Measurements from ENCODE around the gene AGK.
A peak's percentile ranks its signal among the peaks of the same experiment; 100 is the strongest.

AGK gene

DNA sequence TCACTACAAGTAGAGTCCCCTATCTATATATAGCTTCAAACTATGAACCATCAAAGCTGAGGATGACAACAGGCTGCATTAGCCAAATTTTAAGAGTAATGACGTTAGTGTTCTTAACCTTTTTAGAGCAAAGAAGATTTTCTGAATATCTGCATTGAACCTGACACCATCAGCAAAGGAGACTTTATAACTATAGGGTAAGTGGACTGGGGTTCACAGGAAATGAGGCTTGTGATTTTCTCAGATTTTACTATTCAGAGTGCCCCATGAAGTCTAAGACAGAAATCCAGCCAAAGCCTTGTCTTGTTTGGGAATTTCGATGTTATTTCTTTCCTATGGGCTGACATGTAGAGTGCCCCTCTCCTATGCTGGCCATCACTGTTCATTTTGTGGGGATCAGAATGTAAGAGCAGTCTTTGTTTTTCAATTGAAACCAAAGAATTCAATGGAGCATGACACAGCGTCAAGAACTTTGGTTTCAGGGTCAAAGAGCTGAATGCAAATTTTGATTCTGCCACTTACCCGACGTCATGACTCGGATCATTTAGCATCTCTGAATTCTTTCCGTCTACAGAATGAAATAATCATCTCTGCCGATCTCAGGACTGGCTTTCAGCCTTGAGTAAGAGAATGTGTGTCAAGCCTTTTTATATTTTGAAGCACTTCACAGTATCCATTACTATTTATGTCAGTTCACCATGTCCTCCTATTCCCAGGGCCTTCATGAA lies 98.1 kb downstream of the AGK start:
- no peak for DNase-seq

DNA sequence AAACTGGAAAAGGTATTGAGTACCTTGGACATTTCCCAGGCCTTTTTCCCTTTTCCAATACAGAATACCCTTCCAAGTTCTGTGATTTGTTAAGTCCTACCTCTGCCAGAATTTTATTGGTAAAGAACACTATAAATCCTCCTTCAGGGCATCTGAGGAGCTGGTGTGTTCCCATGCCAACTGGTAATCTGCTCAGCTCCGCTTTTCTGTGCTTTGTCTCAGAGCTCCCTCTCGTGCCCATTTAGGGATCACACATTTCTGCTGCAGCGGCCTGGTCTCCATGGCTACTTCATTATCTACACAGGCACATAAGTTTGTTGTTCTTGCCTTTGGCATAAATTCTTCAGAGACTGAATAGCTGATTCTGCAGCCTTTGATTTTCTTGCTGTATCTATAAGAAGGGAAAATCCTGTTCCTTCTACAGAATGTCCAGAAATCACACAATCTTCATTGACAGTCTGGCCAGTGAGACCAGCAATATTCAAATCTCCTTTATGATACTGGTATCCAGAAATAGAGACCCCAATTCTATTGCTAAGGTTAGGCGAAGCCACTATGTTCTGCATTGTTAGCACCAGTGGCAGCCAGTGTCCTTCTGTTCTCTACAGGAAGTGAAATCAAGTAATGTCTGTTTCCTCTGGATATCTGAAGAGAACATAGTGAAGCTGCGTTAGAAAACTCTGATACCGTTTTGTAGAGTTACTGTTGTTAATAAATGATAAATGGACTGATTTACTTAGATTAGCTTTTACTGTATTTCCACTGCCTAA lies 98.8 kb downstream of the AGK start:
- peak; percentile 91 for DNase-seq

DNA sequence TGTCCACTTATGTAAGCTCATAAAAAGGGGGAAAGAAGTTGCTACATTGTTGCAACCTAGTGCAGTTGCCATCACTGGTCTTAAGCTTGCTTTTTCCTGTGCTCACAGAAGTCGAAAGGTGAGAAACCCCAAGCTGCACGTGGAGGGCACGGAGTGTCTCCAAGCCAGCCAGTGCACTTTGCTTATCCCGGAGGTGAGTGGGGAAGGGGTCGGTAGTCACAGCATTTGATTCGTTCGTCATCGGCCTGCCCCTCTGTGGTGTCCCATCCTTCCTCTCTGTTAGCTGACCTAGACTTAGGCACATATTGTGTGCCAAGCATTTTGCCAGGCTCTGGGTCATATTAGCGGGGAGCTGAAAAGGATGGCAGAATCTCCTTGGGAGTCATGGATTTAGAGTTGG lies 100.2 kb downstream of the AGK start:
- no peak for DNase-seq

DNA sequence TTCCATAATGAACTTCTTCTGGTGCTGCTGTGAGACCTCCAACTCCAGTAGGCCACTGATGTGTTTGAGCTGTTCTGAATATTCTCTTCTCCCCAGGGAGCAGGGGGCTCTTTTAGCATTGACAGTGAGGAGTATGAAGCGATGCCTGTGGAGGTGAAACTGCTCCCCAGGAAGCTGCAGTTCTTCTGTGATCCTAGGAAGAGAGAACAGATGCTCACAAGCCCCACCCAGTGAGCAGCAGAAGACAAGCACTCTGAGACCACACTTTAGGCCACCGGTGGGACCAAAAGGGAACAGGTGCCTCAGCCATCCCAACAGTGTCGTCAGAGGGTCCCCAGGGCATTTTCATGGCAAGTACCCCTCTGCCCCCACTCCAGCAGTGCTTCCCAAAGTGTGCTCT lies 101.5 kb downstream of the AGK start:
- DNase-seq = no peak

DNA sequence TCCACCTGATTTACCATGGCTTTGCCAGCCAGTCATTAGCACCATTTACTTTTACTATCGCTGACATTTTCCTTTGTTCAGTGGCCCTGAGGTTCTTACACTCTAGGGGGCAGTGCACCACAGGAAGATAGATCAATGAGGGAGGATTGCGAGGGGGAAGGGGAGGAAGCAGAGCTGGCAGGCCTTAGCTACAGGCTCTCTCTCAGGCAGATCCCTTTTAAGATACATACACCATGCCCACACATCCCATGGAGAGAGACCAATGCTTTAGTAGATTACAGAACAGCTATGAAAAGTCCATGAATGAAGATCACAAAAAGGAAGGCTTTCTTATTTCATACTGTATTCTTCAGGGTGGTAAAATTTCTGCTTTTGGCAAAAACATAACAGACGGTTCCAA lies 103.3 kb downstream of the AGK start:
- DNase-seq = peak; percentile 75

DNA sequence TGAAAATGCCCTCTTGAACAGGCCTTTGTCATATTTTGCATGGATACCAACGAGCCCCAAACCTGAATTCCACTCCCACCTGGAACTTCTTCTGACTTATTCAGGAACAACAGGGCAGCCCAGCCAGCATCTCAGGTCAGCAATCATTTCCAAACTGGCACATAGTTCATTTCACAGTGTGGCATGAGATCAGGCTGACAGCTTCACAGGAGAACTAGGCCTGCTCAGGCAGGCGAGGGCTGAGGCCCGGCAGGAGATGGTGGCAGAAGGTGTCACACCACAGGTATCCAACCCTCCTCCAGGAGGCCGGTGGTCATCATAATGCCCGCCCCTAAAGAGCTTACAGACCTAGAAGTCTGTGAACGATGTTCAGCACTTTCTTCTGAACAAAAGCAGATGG lies 108.3 kb downstream of the AGK start:
- DNase-seq = no peak

DNA sequence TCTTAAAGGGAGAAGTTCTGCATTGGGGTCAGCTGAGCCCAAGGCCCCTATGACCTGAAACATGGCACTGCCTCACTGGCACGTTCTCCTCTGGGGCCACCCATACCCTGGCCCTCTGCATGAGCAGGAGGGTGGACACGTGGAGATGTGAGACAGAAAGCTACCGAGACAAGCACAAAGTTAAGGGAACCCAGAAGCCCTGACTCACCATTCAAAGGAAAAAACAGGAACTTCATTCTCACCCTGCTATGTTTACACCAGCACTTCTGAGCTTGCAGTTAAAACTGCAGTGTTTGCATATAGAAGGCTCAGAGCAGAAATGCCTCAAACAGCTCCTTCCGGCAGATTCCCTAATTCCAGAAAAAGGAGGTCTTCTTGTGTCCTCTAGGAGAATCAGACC lies 109.0 kb downstream of the AGK start:
- no peak for DNase-seq

DNA sequence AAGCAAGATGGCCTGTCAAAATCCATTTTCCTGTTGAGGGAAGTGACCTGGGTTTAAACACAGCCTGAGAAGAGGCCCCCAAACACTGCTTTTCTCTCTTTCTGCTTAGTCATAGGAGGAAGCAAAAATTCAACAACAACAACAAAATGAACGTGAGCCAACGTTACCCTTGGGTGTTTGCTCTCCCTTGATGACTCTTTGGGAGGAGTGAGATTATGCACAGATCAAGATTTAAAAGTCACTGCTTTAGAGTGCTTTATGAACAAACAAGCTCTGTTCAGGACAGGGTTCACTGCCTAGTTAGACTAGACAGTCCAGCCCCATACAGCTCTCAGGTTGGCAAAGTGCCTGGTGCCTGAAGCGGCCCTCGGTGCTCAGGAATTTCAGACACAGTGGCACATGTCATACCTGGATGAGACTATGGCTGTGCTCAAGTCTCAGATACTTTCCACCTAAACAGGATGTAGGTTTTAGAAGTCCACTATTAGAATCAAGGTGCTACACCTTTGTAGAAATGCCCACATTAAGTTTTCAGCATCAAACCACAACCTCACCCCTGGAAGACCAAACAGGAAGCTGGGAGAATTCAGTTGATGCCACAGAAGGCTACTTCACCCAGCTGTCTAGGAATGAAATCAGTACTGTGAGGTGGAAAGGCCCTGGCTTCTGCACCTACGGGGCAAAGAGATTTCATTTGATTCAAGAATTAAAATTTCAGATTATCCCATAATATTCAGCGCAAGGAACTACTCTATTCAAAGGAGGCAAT lies 112.1 kb downstream of the AGK start:
- DNase-seq = no peak

DNA sequence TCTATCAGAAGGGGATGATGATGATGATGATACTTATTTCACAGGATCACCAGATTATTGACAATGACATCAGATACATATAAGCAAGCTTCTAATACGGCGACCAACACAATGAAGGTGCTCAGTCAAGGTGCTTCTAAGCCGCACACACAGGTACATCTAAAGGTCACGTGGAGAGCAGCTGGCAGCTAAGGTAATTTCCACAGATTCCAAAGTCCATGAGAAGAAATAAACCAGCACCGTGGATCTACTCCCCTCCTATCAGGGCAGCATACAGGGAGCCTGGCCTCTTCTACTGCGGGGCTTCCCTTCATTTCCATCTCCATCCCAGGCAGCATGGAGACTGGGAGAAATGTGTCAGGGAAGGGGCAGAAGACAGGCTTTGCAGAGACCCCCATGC lies 113.2 kb downstream of the AGK start:
- no peak for DNase-seq

DNA sequence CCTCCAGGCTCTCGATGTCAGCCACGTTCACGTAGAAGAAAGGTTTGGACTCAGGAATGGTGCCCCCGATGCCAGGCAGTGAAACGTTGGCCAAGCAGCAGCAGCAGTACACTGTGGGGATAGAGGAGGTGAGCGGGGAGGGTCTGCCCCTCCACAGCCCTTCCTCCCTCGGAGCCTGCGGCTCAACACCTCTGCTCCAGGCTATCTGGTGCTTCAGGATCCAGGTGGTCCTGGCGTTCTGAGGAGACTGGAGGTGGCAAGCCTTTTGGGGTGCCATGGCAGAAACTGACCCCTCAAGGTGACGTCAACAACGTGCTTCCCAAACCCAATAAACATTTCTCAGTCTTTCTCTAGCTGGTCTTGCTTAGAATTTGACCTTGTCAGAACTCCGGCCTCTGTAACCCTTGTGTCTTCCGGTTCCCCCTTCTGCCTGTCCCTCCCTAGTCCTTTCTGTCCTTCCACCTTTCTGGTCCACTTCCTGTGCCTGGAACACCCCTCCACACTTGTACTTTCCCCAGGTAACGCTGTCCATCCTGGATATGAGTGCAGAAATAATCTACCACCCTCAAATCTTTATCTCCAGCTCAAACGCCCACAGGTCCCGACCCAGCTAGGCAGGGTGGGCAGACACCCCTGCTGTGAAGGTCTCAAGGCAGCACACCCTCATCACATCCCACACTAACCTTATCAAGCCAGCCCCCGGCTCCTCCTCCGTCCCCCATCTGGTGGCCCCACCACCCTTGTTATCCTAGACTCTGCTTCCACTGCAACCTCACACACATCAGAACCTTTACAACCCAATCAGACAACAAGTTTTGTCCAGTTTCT lies 114.2 kb downstream of the AGK start:
- no peak for DNase-seq

DNA sequence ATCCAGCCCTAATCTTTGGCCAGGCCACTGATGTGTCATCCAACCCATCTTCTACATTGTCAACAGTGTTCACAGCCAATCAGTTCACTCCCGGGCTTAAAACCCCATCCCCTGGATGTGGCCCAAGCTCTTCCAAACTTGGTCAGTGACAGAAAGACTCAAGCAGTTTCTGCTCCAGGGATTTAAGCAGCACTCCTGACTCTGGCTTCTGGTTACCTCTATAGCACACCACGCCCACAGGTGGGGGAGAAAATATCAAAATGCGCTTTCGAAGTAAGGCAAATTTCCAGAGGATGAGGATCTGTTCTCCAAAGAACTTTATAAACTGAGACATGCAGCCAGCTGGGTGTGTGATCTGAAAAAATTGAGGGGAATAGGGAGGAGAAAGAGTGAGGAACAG lies 114.9 kb downstream of the AGK start:
- no peak for DNase-seq

DNA sequence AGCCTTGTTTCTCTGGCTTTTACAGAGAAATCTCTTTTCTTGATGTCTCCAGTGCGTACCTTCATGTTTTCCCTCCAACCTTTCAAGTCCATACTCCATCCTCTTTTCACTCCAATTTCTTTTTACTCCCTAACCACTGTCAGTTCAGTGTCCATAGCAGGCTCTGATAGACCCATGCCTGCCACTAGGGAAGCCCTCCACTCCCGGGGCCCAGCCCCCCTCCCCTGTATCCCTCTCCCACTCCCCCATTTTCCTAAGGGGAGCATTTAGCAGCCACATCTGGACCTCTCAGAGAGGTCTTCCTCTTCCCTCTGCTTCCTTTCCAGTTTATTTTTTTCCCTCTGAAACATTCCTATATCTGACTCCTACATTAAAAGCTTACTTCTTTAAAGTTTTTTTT lies 117.6 kb downstream of the AGK start:
- DNase-seq = no peak

DNA sequence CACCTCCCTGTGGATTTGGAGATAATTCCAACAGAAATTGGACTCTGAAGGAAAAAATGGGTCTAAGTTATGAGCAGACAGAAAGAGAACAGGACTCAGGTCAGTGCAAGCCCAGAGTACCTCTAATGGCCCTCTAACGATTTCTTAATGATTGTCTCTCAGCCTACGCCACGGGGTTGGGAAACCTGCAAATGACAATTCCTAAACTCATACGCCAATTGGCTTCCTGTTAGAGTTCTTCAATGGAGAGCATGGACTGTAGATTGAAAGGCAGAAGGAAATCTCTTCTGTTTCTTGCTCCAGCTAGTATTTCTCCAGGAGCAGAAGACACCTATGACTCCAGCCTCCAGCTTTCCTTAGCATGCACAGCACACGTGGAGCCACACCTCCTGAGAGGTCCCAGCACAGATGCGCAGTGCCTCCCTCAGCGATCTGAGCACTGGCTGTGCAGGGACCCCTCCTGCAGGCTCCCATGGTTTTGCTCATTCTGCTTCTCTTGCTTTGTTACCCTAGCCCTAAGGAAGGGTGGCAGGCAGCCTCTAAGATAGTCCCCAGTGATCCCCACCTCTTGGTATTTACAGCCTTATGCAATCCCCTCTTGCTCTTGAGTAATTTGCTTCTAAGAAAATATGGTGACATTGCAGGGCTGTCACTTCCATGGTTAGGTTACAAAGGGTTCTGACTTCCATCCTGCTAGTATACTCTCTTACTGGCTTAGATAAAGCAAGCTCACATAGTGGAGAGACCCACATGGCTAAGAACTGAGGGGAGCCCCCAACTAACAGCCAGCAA lies 120.7 kb downstream of the AGK start:
- no peak for DNase-seq

DNA sequence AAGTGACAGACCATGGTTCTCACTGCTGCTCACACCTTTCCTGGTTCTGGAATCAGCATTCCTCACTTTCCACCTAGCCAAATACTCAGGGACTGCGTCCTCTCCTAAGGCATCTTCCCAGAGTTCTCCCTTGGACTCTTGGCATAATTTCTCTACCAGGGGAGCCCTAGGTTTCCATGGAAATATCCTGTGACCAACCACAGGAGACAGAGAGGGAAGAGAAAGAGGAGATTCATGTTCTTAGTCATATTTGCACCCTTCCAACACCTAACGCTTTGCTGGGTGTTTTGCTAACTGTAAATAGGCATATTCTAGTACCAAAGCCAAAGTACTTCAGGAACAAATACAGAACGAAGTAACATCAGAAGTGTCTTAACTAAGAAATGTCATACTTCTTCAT lies 122.1 kb downstream of the AGK start:
- DNase-seq = no peak

DNA sequence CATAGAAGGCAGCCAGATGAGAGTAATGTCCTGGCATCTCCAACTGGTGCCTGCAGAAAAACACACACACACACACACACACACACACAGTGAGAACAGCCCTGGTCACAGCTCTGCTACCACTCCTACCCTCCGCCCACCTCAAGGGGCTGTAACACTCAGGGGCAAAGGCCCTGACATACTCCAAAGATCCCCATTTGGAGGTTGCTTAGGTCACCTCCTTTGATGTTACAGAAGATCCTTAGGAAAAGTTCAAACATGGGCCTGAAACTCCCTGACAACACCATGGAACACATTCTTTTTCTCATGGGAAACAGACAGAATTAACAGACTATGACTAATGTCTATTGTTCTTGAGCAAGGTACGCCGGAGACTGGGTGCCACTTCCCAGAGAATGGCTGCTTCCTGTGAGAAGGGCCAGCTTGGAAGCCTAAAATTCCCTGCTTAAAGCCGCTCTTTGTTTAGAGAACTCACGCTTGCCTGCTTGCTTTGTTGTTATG lies 123.0 kb downstream of the AGK start:
- DNase-seq = no peak

DNA sequence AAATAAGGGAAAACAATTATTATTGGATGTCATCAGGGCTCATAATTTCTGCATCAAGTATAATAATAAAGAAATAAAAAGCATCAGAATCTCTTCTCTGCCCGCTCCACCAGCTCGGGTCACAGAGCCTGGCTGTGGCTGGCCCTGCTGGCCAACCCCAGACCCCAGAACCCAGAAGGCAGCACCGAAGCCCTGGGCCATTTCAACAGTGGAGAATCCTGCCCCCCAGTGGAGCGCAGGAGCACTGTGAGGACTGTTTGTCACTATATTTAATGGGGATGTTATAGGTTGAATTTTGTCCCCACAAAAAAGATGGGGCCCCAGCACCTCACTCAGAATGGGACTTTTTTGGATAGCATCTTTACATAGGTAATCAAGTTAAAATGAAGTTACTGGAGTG lies 123.5 kb downstream of the AGK start:
- no peak for DNase-seq

DNA sequence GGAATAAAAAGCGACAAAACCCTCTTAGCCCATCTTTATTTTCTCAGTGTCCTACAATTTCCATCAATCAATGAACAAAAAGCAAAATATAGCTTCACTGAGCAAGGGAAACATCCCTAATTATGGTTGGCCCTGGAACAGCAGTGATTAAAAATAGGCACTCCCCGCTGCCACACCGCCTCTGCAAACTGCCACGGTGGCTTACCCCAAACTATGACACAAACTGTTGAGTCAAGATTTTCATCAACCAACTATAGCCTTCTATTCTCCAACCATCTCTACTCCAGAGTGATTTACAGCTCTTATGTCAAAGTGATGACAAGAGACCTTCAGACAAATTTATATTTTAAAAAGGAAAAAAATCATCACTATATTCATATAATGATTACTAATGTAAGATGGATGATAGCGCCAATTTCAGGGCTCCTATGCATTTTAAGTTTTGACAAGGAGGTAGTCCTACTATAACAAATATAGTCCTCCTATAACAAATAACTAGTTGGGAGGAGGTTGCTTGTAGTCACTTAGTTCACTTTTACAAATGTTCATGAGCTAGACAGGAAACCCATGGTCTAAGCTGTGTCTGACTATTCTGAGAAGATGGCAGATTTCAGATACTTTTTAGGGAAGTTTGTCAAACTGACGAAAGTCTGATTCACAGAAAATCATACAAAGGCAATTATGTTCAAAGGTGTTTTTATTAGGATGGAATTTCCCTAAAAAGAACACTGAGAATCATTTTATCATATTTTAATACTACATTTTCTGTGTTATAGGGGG lies 124.4 kb downstream of the AGK start:
- DNase-seq = no peak

DNA sequence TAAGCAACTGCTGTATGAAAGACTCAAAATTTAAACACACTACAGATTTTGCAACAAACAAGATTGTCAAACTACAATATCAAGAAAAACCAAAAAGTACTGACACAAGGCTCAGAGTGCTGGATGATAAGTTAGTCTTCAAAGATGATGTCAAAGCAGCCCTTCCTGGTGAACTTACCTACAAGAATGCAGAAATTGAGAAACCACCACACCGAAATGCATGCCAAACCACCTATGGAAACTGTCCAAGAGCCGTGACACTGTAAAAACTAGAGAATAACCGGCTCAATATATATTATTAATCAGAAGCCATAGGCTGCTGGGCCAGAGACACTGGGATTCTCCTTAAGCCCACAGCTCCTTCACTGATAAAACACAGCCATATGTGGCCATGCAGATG lies 125.4 kb downstream of the AGK start:
- no peak for DNase-seq

DNA sequence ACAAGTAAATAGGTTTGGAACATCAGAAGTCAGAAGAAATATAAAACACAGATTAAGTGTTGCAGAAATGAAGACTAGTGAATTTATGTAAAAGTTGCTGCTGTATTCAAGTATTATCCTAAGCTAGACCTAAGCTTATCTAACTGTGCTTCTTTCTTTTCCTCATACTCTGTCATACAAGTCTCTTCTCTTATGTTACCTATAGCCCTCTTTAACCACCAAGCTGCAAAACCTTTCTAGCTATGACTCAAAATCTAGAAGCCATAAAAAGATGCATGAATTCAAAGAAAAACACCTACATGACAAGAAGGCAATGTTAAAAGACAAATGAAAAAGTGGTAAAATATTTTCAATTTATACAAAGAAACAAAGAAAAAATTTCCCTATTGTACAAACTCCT lies 127.8 kb downstream of the AGK start:
- DNase-seq = no peak

DNA sequence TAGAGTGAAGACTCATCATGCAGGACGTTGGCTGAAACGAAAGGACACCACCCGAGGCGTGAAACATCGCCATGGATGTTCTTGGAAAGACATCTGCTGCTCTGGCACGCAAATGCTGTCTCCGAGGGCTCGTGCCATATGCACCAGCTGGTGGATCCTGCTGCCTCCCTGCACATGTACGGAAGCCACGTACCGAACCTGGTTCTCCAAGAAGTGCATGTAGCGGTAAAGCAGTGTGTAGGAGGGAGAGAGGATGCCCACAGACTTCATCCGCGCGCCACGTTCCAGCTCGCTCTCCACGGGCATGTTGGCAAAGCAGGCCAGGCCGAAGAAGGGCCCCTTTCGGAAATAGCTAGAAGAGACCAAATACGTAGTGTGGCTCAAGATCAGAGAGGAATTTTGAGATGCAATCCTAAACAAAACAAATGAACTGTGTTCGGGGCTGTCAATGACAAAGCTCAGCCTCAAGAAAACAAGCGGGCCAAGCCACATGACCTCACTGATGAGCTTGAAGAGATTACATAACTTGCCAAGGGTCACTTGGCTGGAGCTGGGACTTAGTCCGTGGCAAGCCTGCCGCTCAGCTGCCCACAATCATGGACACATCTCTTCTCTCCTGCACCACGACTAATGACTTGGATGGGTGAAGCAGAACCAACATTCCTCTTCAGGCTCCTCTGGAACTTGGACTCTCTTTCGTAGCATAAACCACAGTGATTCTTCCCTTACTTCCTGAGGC lies 134.2 kb downstream of the AGK start:
- DNase-seq = no peak

Data from NCI-H2081 treated with DMSO at 0.1 percent for 48 hours (cell line).